ENCODE results near the gene TPMT. TPM values are rescaled to one million over a fixed set of nuclear protein-coding genes. Genes with fewer than 3 reads are reported as not detected.

TPMT gene
- total RNA-seq, 1 experiment from 2014 or later, result 19.8 TPM

DNA sequence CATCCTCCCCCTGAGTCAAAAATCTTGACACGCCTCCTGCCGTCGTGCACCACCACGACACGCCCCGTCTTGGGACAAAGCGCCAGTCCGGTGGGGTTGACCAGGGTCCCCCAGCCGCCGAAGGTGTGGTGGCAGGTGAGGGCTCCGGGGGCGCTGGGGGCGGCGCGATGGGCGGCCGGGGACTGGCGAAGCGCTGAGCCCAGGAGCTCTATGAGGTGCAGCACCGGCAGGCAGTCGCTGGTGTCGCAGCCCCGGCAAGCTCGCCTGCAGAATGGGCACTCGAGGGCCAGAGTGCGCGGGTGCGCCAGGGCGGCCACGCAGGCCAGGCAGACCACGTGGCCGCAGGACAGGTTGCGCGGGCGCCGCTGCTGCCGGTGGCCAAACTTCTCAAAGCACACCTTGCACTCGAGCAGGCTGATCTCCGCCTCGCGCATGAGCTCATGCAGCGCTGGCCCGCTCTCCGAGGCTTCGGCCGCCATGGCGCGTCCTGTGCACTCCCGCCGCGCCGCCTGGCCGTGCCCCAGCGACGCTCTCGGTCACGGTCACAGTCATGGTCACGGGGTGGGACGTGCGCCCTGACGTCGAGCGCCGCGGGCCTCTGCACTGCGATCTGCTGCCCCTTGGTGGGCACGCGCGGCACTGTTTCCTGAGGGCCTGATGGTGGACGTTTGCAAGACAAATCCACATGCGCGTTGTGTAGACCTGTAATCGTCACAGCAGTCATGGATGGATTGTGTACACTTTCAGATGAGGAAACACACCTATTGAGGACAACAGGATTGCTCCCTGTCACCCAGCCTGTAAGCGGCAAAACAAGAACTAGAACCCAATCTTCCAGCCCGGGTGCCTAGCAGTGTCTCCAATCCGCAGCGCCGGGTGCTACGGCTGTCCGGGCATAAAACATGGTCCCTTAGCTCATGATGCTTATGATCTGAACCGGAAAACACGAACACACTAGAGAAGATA lies 32.5 kb downstream of the TPMT start, which contains the start of gene NHLRC1:
NHLRC1 (minus strand) TSS at position 550 of the 966 bp plus-strand sequence; CDS start at position 479, 71 bp downstream.
- ATAC-seq (peak; percentile 98), DNase-seq (peak; percentile 93)
- Histone ChIP-seq H3K4me3 (ENCODE audit: low read length) (peak within 1 kb of the TSS; percentile 69), H2AFZ (ENCODE audit: low read length) (peak within 1 kb of the TSS; percentile 88), H3K36me3 (ENCODE audit: low read depth, low read length) (no peaks in the 10 kb centered on the region), H3K9ac (ENCODE audit: low read length) (peak within 1 kb of the TSS; percentile 69), H3K9me2 (replicated peaks; ENCODE audit: low read length) (no peaks in the 10 kb centered on the region), H3K4me2 (ENCODE audit: low read length) (peak within 1 kb of the TSS; percentile 84), H4K20me1 (ENCODE audit: low read length) (no peaks in the 10 kb centered on the region), H3F3A (ENCODE audit: low read length, unreplicated experiment) (no peaks in the 10 kb centered on the region), H3K27ac (ENCODE audit: low read length) (peak within 1 kb of the TSS; percentile 52), H3K4me1 (ENCODE audit: insufficient read depth, low read length) (peaks cover 14% of the 10 kb centered on the region), H3K79me2 (ENCODE audit: low read length) (peaks cover 12% of the 10 kb centered on the region), H3K9me3 (ENCODE audit: low read length) (no peaks in the 10 kb centered on the region), H3K27me3 (ENCODE audit: low read length) (no peaks in the 10 kb centered on the region)
- intact Hi-C loops (cut with micrococcal nuclease), result loop anchor here (1.0 to 5.0 kb wide), 5 partner anchors 76 to 306 kb away; no protein-coding TSS in a partner anchor
- ChIA-PET CTCF (interaction anchor here (1.0 to 1.5 kb wide), 2 partner anchors 32 to 304 kb away, joined by 3 to 8 read pairs; partner anchors contain the start of genes KDM1B and TPMT), POLR2A (ENCODE audit: unreplicated experiment) (interaction anchor here (0.6 kb wide), 1 partner anchor 76 kb away, joined by 3 read pairs; no protein-coding TSS in a partner anchor)
- TF ChIP-seq, protein P1, sequence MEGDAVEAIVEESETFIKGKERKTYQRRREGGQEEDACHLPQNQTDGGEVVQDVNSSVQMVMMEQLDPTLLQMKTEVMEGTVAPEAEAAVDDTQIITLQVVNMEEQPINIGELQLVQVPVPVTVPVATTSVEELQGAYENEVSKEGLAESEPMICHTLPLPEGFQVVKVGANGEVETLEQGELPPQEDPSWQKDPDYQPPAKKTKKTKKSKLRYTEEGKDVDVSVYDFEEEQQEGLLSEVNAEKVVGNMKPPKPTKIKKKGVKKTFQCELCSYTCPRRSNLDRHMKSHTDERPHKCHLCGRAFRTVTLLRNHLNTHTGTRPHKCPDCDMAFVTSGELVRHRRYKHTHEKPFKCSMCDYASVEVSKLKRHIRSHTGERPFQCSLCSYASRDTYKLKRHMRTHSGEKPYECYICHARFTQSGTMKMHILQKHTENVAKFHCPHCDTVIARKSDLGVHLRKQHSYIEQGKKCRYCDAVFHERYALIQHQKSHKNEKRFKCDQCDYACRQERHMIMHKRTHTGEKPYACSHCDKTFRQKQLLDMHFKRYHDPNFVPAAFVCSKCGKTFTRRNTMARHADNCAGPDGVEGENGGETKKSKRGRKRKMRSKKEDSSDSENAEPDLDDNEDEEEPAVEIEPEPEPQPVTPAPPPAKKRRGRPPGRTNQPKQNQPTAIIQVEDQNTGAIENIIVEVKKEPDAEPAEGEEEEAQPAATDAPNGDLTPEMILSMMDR (conservative IDR thresholded peaks at IDR 0.05; ENCODE audit: low read depth, low read length), result peak; percentile 92
- TF ChIP-seq EZH2phosphoT487 (IDR thresholded peaks at IDR 0.05; ENCODE audit: borderline replicate concordance, low read length), result no peak
- BruUV-seq (replicated peaks), result no TSS peak

DNA sequence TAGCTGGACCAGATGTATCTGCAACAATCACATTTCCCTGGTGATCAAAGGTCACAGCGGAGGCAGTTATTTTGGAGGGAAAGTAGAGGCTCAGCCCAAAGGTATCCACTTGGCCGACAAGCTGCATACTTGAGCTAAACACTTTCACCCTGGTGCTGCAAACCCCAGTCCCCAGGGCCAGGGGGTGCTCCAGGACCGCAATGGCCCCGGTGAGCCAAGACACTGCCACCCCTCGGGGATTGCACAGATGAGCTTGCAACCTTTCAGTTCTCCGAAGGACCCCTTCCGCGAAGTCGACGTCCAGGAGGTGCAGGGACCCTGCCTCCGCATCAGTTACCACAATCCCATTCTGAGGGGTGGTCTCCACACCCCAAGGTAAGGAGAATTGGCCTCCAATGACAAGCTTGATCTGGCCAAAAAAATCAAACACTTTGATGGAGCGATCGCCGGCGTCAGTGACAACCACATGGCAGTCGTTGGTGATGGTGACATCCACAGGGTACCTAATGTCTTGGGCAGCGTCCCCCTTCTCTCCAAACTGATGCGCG lies 33.2 kb downstream of the TPMT start:
- peaks cover 12% of the 10 kb centered on the region for H3K79me2 ChIP-seq (ENCODE audit: low read length)
- BruUV-seq (replicated peaks), result TSS peak; percentile 40
- DNase-seq (no peak), ATAC-seq (no peak)
- H3K4me1 ChIP-seq (ENCODE audit: insufficient read depth, low read length), result peaks cover 14% of the 10 kb centered on the region
- H3K9me2 ChIP-seq (replicated peaks; ENCODE audit: low read length), result no peaks in the 10 kb centered on the region
- H3K9me3 ChIP-seq (ENCODE audit: low read length), result no peaks in the 10 kb centered on the region
- CTCF ChIA-PET, result interaction anchor here (1.5 kb wide), 1 partner anchor 304 kb away, joined by 8 read pairs; no protein-coding TSS in a partner anchor
- H3K27ac ChIP-seq (ENCODE audit: low read length), result no peak overlapping the region
- intact Hi-C loops (cut with micrococcal nuclease), result loop anchor here (2.0 to 5.0 kb wide), 3 partner anchors 75 to 305 kb away; no protein-coding TSS in a partner anchor
- no peak overlapping the region for H2AFZ ChIP-seq (ENCODE audit: low read length)
- H3K36me3 ChIP-seq (ENCODE audit: low read depth, low read length), result no peaks in the 10 kb centered on the region
- H4K20me1 ChIP-seq (ENCODE audit: low read length), result no peaks in the 10 kb centered on the region
- TF ChIP-seq EZH2phosphoT487 (IDR thresholded peaks at IDR 0.05; ENCODE audit: borderline replicate concordance, low read length) (no peak), EZH2 (IDR thresholded peaks at IDR 0.05; ENCODE audit: low read length, unreplicated experiment) (no peak)
- TF ChIP-seq, protein P1 (conservative IDR thresholded peaks at IDR 0.05; ENCODE audit: low read depth, low read length), result no peak
- H3K4me3 ChIP-seq (ENCODE audit: low read length), result no peak overlapping the region
- no peak overlapping the region; the same call in 1 of the 2 replicates for H3K4me2 ChIP-seq (ENCODE audit: low read length)
- H3F3A ChIP-seq (ENCODE audit: low read length, unreplicated experiment), result no peaks in the 10 kb centered on the region
- POLR2A ChIA-PET (ENCODE audit: unreplicated experiment), result interaction anchor here (0.6 kb wide), 1 partner anchor 76 kb away, joined by 3 read pairs; no protein-coding TSS in a partner anchor
- H3K9ac ChIP-seq (ENCODE audit: low read length), result no peak overlapping the region
- H3K27me3 ChIP-seq (ENCODE audit: low read length), result no peaks in the 10 kb centered on the region

All from PC-3 (cell line).